NCI-H510A (cell line): Measurements from ENCODE around the gene DRAP1.

Source experiments
- DNase-seq: peaks from one replicate; lab custom pipeline; 2025; lab: John Stamatoyannopoulos, UW

The DRAP1 gene

DNA sequence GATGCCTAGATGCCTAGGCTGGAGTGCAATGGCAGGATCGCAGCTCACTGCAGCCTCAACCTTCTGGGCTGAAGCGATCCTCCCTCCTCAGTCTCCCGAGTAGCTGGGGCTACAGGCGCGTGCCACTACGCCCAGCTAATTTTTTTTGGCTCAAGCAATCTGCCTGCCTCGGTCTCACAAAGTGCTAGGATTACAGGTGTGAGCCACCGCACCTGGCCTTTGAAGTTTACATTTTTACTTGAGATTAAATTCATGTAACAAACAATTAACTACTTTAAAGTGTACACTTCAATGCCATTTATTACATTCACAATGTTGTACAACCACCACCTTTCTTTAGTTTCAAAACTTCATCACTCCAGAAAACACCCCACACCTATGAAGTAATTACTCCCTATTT is 15.5 kb upstream of the DRAP1 start:
- DNase-seq: no peak

DNA sequence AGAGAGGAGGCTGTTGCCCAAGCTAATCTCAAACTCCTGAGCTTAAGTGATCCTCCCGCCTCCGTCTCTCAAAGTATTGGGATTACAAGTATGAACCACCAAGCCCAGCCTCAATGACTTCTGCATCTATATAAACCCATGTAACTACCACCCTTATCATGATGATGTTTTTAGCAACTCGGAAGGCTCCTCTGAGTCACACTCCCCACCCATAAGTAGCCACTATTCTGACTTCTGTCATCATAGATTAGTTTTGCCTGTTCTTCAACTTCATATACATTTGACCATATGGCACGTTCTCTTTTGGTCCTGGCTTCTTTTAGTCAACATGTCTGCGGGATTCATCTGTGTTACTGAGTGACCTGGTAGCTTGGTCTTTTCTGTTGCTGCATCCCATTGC is 12.6 kb upstream of the DRAP1 start:
- DNase-seq: no peak

DNA sequence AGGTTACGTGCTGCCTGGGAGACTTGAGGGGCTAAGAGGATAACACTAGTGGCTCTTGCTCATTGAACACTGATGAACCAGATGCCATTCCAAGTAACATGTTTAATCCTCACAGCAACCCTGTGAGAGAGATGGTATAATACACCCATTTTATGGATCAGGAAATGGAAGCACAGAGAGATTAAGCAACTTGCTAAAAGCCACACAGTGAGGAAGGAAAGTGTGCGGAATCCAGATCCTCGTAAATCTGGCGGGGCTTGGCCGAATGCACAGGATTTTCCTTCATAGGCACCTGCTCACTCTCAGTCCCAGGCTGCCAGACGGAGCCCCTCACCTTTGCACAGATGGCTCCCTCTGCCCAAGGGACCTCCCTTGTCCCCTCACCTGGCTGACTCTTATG is 11.3 kb upstream of the DRAP1 start:
- DNase-seq: no peak

DNA sequence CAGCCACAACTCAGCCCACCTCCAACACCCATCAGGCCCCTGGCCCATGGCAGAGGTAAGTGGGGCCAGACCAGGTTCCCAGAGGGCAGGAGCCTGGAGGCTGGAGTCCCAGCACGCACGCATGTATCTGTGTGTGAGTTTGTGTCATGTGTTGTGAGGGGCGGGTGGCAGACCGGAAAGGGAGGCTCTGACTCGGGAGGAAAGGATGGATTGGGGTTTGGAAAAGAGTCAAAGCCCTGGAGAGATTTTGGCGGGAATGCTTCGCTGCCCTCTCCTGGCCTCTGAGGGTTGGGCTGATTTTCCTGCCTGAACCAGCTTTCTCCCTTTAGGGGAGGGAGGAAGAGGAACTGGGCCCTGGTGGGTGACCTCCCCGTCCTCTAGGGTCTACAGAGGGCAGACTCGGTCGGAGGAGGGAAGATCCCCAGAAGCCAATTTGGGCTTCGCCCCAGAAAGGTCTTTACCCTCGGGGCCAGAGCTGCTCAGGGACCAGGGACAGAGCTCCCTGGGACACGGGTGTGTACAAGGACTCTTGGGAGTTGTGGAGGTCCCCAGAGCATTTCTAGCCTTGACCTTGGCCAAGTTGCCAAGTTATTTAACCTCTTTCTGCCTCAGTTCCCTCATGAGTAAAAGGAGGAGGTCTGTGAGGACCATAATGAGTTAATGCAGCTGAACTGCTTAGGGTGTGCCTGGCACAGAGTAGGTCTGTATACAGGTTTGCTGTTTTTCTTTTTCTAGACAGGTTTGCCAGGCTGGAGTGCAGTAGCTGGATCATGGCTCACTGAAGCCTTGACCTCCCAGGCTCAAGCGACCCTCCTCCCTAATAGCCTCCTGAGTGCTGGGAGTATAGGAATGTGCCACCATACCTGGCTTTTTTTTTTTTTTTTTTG is 7.3 kb upstream of the DRAP1 start:
- peak; percentile 53 for DNase-seq

DNA sequence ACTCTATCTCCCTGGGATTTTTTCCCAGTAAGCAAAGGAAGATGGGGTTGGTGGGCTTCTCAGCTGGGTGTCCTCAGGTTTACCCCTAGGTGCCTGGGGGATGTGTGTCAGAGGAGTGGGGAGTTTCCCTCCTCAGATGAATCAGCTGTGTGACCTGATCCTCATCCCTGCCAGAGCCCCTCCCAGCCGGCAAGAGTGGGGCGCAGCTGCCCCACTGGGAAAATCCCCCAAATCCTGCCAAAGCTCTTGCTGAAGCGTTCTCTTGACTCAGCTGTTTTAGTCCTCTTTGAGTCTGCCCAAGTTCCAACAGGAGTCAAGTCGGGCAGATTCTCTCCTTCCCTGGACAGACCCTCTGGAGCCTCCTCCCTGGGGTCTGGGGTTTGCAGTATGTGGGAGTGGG is 6.4 kb upstream of the DRAP1 start:
- DNase-seq: no peak

DNA sequence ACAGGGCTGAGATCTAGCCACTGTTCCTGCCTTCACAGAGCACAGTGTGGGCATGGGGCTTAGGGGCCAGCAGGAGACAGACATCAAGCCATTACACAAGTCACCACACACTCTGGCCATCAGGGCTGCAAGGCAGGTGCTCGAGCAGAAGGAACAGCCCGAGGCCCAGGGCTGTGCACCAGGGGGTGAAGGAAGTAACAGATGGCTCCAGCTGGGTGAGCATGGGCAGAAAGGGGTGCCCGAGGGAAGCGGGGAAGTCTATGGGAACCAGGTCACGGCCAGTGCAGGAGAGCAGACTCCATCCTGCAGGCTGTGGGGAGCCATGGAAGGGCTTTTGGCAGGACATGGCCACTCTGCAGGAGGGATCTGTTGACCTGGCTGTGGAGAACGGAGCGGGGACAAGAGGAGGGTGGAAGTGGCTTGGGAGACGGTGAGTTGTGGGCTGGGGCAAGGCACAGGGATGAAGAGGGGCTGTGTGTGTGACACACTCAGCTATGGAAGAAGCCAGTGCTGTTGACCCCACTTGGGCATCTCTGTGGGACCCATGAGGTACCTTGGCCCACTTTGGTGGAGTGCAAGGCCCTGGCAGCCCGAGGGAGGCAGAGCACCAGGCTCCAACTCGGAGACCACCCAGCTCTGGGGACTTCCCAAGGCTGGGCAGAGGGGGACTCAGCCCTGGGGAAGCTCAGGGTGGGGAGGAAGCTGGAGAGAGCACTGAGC is 4.0 kb upstream of the DRAP1 start:
- DNase-seq: no peak

DNA sequence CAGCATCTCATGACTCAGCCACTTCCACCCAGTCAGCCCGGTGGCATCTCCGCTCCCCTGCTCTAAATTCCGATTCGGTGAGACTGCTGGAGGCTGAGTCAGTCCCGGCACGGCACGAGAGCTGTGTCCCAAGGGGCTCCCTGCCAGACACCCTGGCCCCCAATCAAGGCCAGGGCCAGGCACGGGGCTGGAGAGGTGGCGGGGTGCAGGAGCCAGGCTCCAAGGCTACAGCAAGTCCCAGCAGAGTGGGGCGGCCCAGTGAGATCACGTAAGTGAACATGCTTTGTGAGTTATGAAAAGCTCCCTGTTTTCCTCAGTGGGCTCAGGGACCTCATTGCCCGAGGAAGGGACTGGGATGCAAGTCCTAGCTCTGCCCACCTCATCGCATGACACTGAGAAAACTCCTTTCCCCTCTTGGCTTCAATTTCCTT is 3.4 kb upstream of the DRAP1 start:
- no peak for DNase-seq

DNA sequence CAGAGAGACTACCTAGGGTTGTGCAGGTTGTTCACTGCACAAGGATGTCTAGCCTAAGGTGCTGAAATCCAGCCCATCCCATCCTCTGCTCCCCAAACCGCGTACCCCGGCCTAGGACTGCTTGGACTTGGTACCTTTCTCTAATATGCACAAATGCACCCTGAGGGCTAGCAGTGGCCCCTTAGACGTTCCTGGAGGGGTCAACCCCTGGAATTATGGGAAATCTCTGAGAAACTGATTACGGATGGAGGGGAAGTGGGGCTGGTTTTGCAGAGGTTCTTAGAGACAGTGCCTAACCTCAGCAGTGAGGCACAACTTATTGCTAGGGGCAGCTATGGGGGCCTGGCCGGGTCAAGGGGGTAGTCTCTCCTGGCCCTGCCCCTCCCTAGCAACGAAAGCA is 2.8 kb upstream of the DRAP1 start:
- DNase-seq: no peak

DNA sequence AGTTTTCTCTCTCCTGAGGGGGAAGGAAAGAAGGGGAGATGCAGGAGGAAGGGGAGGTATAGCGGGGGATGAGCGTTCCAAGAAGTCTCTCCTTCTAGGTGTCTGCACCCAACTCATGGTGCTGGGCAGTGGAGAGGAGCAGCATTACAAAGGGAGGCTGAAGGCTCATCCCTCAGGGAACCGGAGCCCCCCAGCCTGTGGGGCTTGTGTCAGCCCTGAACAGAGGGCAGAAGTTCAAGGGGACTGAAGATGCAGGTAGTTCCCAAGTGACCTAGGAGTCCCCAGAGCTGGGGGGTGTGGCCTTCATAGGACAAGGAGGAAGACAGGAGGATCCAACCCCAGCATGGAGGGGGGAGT is 2.2 kb upstream of the DRAP1 start:
- no peak for DNase-seq

DNA sequence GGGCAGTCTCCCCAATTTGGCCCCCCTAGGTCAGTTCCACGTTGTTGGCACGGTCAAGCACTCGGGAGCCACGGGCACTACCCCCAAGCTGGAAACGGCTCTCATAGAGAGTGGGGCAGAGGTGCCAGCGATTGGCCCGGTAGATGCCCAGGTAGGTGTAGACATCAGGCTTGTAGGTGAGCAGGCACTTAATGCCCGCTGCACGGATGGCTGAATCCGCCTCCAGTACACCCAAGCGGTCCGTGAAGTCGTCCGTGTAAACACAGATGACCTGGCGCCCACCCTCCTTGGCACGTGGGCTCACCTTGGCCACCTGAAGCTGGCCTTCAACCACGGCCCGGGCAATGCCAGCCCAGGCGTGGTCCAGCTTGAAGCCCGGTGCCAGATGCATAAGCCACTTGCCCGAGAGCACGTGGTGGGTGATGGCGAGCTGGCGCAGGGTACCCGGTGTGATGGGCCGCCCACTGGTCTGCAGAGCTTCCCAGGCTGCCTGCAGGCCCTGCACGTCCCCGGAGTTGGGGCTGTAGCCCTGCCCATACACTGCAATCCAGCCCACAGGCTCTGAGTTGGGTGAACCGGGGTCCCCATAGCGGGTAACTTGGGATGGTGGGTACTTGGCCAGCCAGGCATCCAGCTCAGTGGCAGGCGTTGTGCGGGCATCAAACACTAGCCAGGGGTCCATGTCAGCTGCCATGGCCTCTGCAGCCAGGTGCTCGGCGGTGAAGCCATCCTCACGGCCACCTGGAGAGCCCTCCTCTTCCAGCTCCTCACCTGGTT is 1.6 kb upstream of the DRAP1 start:
- DNase-seq: no peak

DNA sequence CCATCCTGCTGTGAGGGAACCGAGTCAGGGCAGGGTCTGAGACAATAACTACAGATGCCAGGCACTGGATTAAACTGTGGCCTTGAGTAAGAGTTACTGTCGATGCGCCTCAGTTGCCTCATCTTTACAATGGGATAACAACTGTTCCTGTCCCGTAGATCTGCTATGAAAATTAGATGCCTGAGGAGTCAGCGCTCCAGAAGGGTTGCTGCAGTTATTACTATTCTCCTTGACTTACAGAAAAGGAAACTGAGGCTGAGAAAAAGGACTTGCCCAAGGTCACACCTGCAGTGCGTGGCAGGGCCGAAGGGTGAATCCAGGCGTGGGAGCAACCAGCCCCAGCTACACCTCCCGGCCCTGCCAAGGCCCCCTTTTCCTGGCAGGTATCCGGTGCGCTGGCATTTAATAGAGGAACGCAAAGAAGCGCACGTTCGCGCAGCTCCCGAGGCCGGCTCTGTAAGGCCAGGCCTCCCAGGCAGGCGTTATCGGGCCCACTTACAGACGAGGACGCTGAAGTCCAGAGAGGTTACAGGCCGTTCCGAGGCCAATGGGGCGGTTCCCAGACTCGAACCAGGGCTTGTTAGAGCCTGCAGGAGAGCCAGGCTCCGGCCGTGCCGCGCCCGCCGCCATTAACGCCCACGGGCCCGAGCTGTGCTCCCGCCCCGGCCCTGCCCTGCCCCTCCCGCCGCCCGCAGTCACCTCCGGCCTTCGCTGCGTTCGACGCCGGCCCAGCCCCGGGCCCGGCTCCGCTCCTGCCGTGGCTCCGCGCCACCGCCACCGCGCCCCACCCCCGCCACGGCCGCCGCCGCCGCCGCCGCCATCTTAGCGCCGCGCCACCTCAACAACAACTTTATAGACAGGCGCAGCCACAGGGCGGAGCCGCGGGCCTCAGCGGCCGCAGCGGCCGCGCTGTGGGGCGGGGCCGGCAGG is 750 bp upstream of the DRAP1 start, which contains the start of gene C11orf68:
Gene C11orf68, minus strand, starts transcription at position 852 of the 930 bp plus-strand sequence. Its CDS starts 31 bp downstream, at position 821.
- no peak for DNase-seq

DNA sequence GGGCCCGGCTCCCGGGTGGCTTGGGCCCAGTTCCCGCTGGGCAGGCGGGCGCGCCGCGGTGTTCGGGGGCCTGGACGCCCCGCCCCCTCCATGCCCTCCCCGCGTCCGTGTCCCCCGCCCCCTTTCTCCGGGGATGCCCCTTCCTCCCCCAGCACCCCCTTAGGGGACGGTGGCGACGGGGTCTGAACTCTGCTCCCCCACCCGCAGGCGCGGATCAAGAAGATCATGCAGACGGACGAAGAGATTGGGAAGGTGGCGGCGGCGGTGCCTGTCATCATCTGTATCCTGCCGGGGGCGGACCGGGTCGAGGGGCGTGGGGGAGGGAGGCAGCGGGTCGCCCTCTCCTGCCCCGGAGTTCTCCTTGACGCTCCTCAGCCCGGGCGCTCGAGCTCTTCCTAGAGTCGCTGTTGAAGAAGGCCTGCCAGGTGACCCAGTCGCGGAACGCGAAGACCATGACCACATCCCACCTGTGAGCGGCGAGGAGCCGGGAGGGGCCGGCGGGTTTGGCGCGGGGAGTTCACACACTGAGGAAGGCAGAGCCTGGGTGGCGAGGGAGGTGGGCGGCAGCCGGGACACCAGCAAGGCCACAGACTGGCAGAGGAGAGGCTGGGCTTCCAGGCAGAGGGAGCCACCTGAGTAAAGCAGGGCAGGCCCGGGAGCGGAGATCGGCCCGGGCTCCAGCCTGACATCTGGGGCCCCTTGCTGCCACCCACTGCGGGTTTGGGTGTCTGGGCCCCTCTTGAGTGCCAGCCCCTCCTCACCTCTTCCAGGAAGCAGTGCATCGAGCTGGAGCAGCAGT is 546 bp downstream of the DRAP1 start:
- DNase-seq: no peak

DNA sequence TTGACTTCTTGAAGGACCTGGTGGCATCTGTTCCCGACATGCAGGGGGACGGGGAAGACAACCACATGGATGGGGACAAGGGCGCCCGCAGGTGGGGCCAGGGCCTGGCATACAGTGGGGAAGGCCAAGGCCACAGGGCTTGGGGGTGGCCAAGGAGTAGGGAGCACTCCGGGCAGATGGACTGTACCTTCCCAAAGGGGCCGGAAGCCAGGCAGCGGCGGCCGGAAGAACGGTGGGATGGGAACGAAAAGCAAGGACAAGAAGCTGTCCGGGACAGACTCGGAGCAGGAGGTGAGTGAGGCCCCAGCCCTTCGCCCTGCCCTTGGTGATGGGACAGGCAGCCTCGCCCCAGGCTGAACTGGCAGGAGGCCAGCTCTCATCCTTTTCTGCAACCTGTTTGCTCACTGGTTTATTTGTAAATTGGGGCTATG is 1.2 kb downstream of the DRAP1 start:
- no peak for DNase-seq

DNA sequence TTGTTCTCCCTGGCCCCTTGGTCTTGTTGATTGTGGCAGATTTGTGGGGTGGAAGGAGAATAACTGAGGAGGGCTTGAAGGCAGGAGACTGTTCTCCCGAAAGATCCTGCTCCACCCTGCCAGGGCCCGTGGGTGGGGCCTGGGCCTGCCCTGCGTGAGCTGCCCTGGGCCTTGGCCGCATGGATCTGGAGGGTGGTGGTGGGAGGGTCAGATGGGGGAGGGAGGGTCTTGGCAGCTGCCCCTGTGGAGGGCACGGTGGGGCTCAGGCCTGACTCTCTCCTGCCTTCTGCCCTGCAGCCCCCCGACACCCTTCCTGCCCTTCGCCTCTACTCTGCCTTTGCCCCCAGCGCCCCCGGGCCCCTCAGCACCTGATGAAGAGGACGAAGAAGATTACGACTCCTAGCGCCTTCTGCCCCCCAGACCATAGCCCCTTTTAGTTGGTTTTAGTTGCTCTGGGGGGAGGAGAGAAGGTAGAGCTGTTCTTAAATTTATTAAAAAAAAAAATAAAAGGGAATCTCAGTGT is 1.9 kb downstream of the DRAP1 start:
- DNase-seq: no peak

DNA sequence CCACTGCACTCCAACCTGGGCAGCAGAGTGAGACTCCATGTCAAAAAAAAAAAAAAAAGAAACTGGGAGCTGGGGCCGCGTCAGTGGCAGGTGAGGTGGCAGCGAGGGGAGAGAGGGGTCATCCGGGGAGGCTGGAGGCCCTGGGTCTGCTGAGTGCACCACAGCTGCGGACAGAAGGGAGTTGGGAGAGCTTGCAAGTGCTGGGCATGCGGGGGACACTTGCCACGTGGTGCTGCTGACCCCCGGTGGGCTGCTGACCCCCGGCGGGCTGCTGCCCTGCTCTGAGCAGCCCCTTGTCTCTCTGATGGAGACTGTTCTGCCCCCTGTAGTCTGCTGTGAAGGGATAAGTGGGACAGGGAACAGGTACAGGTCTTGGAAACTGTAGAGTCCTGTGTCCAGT is 2.6 kb downstream of the DRAP1 start:
- no peak for DNase-seq

DNA sequence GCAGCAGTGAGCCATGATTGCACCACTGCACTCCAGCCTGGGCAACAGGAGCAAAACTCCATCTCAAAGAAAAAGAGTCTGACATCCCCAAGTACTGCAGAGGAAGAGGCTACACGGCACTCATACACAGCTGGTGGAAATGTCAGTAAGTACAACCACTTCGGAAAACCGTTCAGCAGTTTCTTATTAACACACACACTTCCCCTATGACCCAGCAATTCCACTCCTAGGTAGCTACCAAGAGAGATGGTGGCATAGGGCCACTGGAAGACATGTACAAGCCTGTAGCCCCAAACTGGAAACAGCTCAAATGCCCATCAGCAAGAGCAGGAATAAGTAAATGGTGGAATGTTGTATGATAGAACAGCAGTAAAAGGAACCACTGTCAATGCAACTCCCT is 3.3 kb downstream of the DRAP1 start:
- no peak for DNase-seq

DNA sequence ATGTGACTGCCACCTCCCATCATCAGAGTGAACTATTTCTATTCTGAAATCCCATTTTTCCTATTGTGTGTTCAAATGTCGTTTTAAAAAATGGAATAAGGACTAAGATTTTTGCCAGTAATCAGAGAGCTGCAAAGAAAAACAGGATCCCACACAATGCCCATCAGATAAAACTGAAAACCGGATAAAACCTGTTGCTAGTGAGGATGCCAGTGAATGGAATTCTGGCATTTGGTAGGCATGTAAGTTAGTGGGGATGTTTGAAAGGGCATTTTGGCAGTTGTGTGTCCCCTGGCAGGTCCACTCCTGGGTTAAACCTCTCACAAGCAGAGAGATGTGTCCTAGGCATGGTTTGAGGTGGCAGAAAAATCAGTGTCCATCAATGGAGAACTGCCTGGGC is 6.2 kb downstream of the DRAP1 start:
- no peak for DNase-seq

DNA sequence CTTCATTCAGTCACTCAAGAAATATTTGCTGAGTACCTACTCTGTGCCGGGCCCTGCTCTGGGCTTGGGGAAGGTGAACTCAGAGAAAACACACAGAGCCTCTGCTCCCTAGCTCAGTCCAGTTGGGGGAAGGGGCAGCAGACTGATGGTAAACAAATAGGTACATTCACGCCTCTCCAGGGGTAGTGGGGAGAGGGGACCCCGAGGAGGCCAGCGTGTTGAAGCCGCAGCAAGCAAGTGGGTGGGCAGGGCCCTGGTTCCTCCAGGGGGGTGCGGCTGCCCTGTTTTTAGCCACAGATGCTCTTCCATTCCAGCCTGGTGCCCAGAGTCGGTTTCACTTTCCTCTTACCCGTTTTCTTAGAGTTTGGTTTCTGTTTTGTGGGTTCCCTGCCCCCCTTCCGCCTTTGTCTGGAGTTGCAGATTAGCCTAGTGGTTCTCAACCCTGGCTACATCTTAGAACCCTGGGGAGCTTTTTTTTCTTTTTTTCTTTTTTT is 8.7 kb downstream of the DRAP1 start:
- no peak for DNase-seq

DNA sequence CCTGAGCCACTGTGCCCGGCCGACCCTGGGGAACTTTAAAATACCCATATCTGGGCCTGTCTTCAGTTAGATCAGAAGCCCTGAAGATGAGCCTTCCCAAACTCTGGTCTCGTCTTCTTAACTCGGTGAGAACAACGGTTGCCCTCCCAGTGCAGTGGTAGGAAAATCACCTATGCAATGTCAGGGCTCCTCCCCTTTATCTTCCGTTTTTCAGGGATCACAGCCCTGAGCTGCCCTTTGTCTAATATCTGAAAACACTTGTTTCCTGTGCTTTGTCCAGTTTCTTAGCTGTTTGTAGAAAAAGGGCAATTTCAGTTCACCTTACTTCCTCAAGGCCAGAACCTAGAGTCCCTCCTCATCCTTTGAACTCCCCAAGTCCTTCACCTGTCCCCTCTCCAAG is 9.4 kb downstream of the DRAP1 start:
- no peak for DNase-seq
